PC-3 (cell line): ENCODE data around the gene ONECUT3.

ENCODE experiments used
- CTCF ChIP-seq: fragments of 300-600 bp; sonication (generic); conservative IDR thresholded peaks from 2 replicates; pipeline ENCODE4 v1.5.1; 2017; ENCODE audit warnings: antibody characterized with exemption, low read depth, mild to moderate bottlenecking, low read length
- EZH2phosphoT487 ChIP-seq: fragments of 300-600 bp; sonication (generic); IDR thresholded peaks from 2 replicates; pipeline ENCODE4 v1.6.1; 2018; ENCODE audit warnings: mild to moderate bottlenecking, antibody characterized with exemption, low read length, borderline replicate concordance

GRCh38 chr19:1728816-1729567, 24.3 kb upstream of the ONECUT3 start:
- TF ChIP-seq CTCF (no peak), EZH2phosphoT487 (no peak)
